ENCODE measurements around the gene NUP54. TPM values are rescaled to one million over a fixed set of nuclear protein-coding genes. Genes with fewer than 3 reads are reported as not detected.

Gene NUP54
- total RNA-seq, 2 donors from 2014 or later: 17.9 to 44.8 TPM

DNA sequence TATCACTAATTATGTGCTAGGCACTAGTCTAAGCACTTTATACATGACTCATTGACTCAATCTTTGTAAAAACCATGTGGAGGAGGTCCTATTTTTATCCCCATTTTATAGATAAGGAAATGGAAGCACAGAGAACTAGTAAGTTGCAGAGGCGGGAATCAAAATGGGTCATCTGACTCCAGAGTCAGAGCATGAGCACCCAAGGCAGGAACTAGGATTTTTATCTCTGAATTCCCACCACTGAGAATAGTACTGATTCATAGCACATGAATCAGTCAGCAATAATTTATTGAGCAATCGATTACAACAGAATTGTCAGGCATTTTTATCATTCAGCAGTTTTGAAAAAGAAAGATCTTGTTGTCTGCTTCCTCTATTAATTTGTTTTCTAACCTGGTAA, 46.1 kb upstream of the NUP54 start:
- Histone ChIP-seq H3K27me3 (replicated peaks; ENCODE audit: insufficient read depth) (no peaks in the 10 kb centered on the region), H3K4me3 (peak overlapping the region; percentile 25), H3K27ac (peak overlapping the region; percentile 44 to 68), H3K36me3 (peaks cover 14% of the 10 kb centered on the region), H3K9me3 (no peaks in the 10 kb centered on the region), H3K4me1 (ENCODE audit: control insufficient read depth in 1 of 2, low read depth in 2 of 2) (peaks cover 45 to 70% of the 10 kb centered on the region in 2 donors)
- TF ChIP-seq, protein P1, sequence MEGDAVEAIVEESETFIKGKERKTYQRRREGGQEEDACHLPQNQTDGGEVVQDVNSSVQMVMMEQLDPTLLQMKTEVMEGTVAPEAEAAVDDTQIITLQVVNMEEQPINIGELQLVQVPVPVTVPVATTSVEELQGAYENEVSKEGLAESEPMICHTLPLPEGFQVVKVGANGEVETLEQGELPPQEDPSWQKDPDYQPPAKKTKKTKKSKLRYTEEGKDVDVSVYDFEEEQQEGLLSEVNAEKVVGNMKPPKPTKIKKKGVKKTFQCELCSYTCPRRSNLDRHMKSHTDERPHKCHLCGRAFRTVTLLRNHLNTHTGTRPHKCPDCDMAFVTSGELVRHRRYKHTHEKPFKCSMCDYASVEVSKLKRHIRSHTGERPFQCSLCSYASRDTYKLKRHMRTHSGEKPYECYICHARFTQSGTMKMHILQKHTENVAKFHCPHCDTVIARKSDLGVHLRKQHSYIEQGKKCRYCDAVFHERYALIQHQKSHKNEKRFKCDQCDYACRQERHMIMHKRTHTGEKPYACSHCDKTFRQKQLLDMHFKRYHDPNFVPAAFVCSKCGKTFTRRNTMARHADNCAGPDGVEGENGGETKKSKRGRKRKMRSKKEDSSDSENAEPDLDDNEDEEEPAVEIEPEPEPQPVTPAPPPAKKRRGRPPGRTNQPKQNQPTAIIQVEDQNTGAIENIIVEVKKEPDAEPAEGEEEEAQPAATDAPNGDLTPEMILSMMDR (IDR thresholded peaks at IDR 0.05): no peak
- ATAC-seq (ENCODE audit: insufficient number of reproducible peaks, low FRiP score, low read depth) (peak; percentile 72), DNase-seq (ENCODE audit: low spot score) (no peak)

DNA sequence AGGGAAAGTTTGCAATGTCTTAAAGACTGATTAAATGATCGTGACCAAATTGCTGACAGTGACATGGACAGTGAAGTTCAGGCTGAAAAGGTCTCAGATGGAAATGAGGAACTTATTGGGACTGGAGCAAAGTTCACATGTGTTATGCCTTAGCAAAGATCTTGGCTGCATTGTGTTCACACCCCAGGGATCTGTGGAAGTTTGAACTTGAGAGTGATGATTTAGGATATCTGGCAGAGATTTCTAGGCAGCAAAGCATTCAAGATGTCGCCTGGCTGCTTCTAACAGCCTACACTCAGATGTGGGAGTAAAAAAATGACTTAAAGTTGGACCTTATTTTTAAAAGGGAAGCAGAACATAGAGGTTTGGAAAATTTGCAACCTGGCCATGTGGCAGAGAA, 44.0 kb upstream of the NUP54 start:
- peaks cover 14% of the 10 kb centered on the region for H3K36me3 ChIP-seq
- no peak overlapping the region for H3K4me3 ChIP-seq
- no peak for DNase-seq (ENCODE audit: low spot score)
- H3K4me1 ChIP-seq (ENCODE audit: control insufficient read depth in 1 of 2, low read depth in 2 of 2): peaks cover 42 to 68% of the 10 kb centered on the region in 2 donors
- no peaks in the 10 kb centered on the region for H3K9me3 ChIP-seq
- TF ChIP-seq, protein P1 (IDR thresholded peaks at IDR 0.05): no peak
- no peaks in the 10 kb centered on the region for H3K27me3 ChIP-seq (replicated peaks; ENCODE audit: insufficient read depth)
- no peak for ATAC-seq (ENCODE audit: insufficient number of reproducible peaks, low FRiP score, low read depth)
- no peak overlapping the region for H3K27ac ChIP-seq

DNA sequence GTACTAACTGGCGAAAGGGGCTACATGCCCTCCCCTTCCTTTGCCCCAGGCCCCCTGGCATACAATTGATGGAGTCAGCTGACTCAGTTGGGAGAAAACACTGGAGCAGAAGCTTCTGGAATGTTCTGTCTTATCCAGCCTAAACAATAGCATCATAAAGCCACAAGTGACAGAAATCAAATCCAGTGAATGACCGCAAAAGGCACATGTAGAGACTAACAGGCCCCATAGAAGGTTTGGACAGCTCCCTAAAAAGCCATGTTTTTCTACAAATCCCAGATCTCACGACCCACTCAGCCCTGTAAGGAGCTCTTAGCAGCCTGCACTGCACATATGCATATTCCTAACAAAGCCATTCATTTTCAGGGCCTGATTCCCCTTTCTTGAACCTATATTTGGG, 40.4 kb upstream of the NUP54 start:
- Histone ChIP-seq H3K4me1 (ENCODE audit: control insufficient read depth in 1 of 2, low read depth in 2 of 2) (peaks cover 25 to 42% of the 10 kb centered on the region in 2 donors), H3K27me3 (replicated peaks; ENCODE audit: insufficient read depth) (no peaks in the 10 kb centered on the region), H3K36me3 (peaks cover 14% of the 10 kb centered on the region), H3K27ac (peak overlapping the region; percentile 16 to 32), H3K4me3 (no peak overlapping the region), H3K9me3 (no peaks in the 10 kb centered on the region)
- TF ChIP-seq, protein P1 (IDR thresholded peaks at IDR 0.05): no peak
- ATAC-seq (ENCODE audit: insufficient number of reproducible peaks, low FRiP score, low read depth) (no peak), DNase-seq (ENCODE audit: low spot score) (no peak)

DNA sequence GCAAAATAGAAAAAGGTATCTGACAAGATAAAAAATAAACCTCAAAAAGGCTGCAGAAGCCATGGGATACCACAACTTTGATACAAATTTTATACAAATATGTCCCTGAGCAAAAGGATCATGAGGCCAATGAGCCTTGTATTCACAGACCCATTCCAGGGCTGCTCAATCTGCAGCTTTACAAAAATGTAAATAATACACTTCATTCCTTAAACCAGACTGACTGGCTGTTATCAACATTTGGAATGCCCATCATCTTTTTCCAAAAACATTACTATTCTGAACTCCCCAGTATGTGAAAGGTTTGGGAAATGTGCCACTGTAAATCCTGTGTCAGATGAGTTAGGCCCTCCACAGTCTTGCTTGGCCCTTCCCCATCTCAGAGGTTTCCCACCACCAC, 40.0 kb upstream of the NUP54 start:
- TF ChIP-seq, protein P1 (IDR thresholded peaks at IDR 0.05): no peak
- ATAC-seq (ENCODE audit: insufficient number of reproducible peaks, low FRiP score, low read depth) (no peak), DNase-seq (ENCODE audit: low spot score) (no peak)
- Histone ChIP-seq H3K27ac (peak overlapping the region; percentile 16 to 32), H3K4me3 (no peak overlapping the region), H3K36me3 (peaks cover 11% of the 10 kb centered on the region), H3K27me3 (replicated peaks; ENCODE audit: insufficient read depth) (no peaks in the 10 kb centered on the region), H3K4me1 (ENCODE audit: control insufficient read depth in 1 of 2, low read depth in 2 of 2) (peaks cover 23 to 38% of the 10 kb centered on the region in 2 donors), H3K9me3 (no peaks in the 10 kb centered on the region)

DNA sequence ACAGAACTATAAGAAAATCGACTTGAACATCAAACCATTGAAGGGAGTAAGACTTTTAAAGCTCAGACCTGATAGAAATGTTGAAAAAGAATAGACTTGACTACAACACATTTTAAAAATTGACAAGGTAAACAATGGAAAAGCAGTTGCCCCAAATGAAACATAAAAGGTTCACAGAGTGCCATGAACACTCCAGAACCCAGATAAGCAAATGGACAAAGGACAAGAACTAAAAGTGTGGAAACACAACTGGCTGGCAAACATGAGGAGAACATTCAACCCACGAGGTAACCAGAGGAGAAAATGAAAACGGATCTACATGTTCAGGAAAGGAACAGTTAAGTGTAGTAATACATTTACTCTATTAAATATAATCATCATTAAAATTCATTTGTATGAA, 39.0 kb upstream of the NUP54 start:
- TF ChIP-seq, protein P1 (IDR thresholded peaks at IDR 0.05): no peak
- Histone ChIP-seq H3K4me1 (ENCODE audit: control insufficient read depth in 1 of 2, low read depth in 2 of 2) (peaks cover 17 to 32% of the 10 kb centered on the region in 2 donors), H3K4me3 (no peak overlapping the region), H3K9me3 (no peaks in the 10 kb centered on the region), H3K27ac (peak overlapping the region in 1 of 2 donors; percentile 11), H3K27me3 (replicated peaks; ENCODE audit: insufficient read depth) (no peaks in the 10 kb centered on the region), H3K36me3 (peaks cover under 1% of the 10 kb centered on the region)
- no peak for DNase-seq (ENCODE audit: low spot score)
- ATAC-seq (ENCODE audit: insufficient number of reproducible peaks, low FRiP score, low read depth): no peak
